ENCODE results near the gene CHAF1B. TPM values are rescaled to one million over a fixed set of nuclear protein-coding genes. Genes with fewer than 3 reads are reported as not detected.
A peak's percentile ranks its signal among the peaks of the same experiment; 100 is the strongest.

Gene CHAF1B
- total and polyA plus RNA-seq, 2 donors (not counting 3 experiments of a cell fraction or from before 2014, with no cell fraction given) = 7.0 to 13.0 TPM

GRCh38 chr21:36384885-36385232 is 333 bp upstream of the CHAF1B start:
- intact Hi-C loops (cut with micrococcal nuclease) = no loop called here

More at GRCh38 chr21:36384885-36385232, 333 bp upstream of the CHAF1B start:
- TF ChIP-seq MAX (IDR thresholded peaks at IDR 0.05; ENCODE audit: insufficient read depth, insufficient read length) (no peak), MYC (IDR thresholded peaks at IDR 0.05; ENCODE audit: low read depth, low read length) (no peak), POLR2A (IDR thresholded peaks at IDR 0.05; ENCODE audit: low read depth, low read length) (no peak), JUN (IDR thresholded peaks at IDR 0.05; ENCODE audit: borderline replicate concordance, insufficient read depth, insufficient read length, low read depth) (no peak), GATA2 (IDR thresholded peaks at IDR 0.05; ENCODE audit: insufficient read depth, insufficient read length, low read depth, low read length) (no peak), POLR2AphosphoS5 (IDR thresholded peaks at IDR 0.05; ENCODE audit: insufficient read depth, low read depth, low read length) (no peak), EZH2 (IDR thresholded peaks at IDR 0.05; ENCODE audit: borderline replicate concordance, low read depth, low read length, severe bottlenecking) (no peak), FOS (IDR thresholded peaks at IDR 0.05; ENCODE audit: borderline replicate concordance, insufficient read depth, low read length) (no peak)
- TF ChIP-seq, protein P1, sequence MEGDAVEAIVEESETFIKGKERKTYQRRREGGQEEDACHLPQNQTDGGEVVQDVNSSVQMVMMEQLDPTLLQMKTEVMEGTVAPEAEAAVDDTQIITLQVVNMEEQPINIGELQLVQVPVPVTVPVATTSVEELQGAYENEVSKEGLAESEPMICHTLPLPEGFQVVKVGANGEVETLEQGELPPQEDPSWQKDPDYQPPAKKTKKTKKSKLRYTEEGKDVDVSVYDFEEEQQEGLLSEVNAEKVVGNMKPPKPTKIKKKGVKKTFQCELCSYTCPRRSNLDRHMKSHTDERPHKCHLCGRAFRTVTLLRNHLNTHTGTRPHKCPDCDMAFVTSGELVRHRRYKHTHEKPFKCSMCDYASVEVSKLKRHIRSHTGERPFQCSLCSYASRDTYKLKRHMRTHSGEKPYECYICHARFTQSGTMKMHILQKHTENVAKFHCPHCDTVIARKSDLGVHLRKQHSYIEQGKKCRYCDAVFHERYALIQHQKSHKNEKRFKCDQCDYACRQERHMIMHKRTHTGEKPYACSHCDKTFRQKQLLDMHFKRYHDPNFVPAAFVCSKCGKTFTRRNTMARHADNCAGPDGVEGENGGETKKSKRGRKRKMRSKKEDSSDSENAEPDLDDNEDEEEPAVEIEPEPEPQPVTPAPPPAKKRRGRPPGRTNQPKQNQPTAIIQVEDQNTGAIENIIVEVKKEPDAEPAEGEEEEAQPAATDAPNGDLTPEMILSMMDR (IDR thresholded peaks at IDR 0.05; ENCODE audit: extremely low read depth in 1 of 2, insufficient read depth in 1 of 2, low read depth in 1 of 2, low read length in 2 of 2) = no peak
- Histone ChIP-seq H3K4me3 (replicated peaks in 1 of 3; ENCODE audit: insufficient read depth in 1 of 3, low read depth in 1 of 3, low read length in 3 of 3) (no peak overlapping the region), H2AFZ (ENCODE audit: low read depth, low read length) (no peak overlapping the region), H3K27ac (ENCODE audit: insufficient read depth, low read depth, low read length) (no peak overlapping the region), H4K20me1 (replicated peaks; ENCODE audit: control insufficient read depth, extremely low read depth, insufficient read depth, low read length) (no peaks in the 10 kb centered on the region), H3K9me1 (replicated peaks; ENCODE audit: control insufficient read depth, extremely low read depth, insufficient read depth, low read length) (no peaks in the 10 kb centered on the region), H3K79me2 (ENCODE audit: control insufficient read depth, insufficient read depth, low read length) (peaks cover 2% of the 10 kb centered on the region), H3K27me3 (ENCODE audit: control insufficient read depth in 2 of 2, insufficient read depth in 2 of 2, low read length in 2 of 2) (no peaks in the 10 kb centered on the region), H3K4me1 (ENCODE audit: control insufficient read depth, extremely low read depth, insufficient read depth, low read length) (peaks cover 7% of the 10 kb centered on the region), H3K9me3 (replicated peaks; ENCODE audit: control insufficient read depth, insufficient read depth, low read length) (no peaks in the 10 kb centered on the region), H3K36me3 (ENCODE audit: control insufficient read depth in 2 of 2, extremely low read depth in 1 of 2, insufficient read depth in 2 of 2, low read length in 2 of 2) (no peaks in the 10 kb centered on the region), H3K4me2 (ENCODE audit: insufficient read depth, low read length) (peak overlapping the region; percentile 37), H3K9ac (replicated peaks; ENCODE audit: extremely low read depth, insufficient read depth, low read length) (no peak overlapping the region)
- dilution Hi-C loops (cut with MboI; ENCODE audit: extremely low pct_ligation_motif_present, low sequenced_read_pairs) = no loop called here
- FAIRE-seq (no peak), DNase-seq (ENCODE audit: low read depth, low spot score) (no peak)
- CTCF ChIA-PET = interaction anchor here (1.0 to 1.1 kb wide), 2 partner anchors 17 to 18 kb away, joined by 3 to 5 read pairs; no protein-coding TSS in a partner anchor
- POLR2A ChIA-PET = no interaction called here
- no TSS peak for BruUV-seq (replicated peaks)
